ENCODE measurements around the gene ARG1.

Gene ARG1

GRCh38 chr6:131586543-131586942 is 13.5 kb downstream of the ARG1 start:
- DNase-seq: no peak

- DNase-seq: no peak
Observed at GRCh38 chr6:131587909-131588308, 14.9 kb downstream of the ARG1 start.

GRCh38 chr6:131588643-131589042 is 15.6 kb downstream of the ARG1 start:
- no peak for DNase-seq

GRCh38 chr6:131592935-131593334 is 19.9 kb downstream of the ARG1 start:
- no peak for DNase-seq

- DNase-seq: no peak
Observed at GRCh38 chr6:131594074-131594473, 21.0 kb downstream of the ARG1 start.

GRCh38 chr6:131597446-131597845 is 24.4 kb downstream of the ARG1 start:
- no peak for DNase-seq

- no peak for DNase-seq
Observed at GRCh38 chr6:131600716-131601115, 27.7 kb downstream of the ARG1 start.

GRCh38 chr6:131602781-131603312 is 29.8 kb downstream of the ARG1 start:
- no peak for DNase-seq

GRCh38 chr6:131613296-131613925 is 40.4 kb downstream of the ARG1 start:
- DNase-seq: no peak

GRCh38 chr6:131615275-131615674 is 42.2 kb downstream of the ARG1 start:
- no peak for DNase-seq

- peak; percentile 85 for DNase-seq
Observed at GRCh38 chr6:131627724-131628682, 55.0 kb downstream of the ARG1 start, which contains the start of gene MED23. TSS of gene MED23 (minus strand) at chr6:131628242. CDS start at chr6:131628049, 193 bp downstream.

- no peak for DNase-seq
Observed at GRCh38 chr6:131628726-131629125, 55.7 kb downstream of the ARG1 start.

GRCh38 chr6:131629651-131630050 is 56.6 kb downstream of the ARG1 start:
- DNase-seq: no peak

- no peak for DNase-seq
Observed at GRCh38 chr6:131631625-131632289, 58.7 kb downstream of the ARG1 start.
